Measurements from ENCODE around the gene CRELD2.

GRCh38 chr22:49929994-49930575 is 11.7 kb downstream of the CRELD2 start:
- no peak for TF ChIP-seq CTCF (IDR thresholded peaks at IDR 0.05; ENCODE audit: low read length)
- no peak for TF ChIP-seq EZH2 (IDR thresholded peaks at IDR 0.05; ENCODE audit: borderline replicate concordance, low read length)

Measured in OCI-LY1 (cell line).